HG02938 (cell line): ENCODE data around the gene LMNB1.

Source experiments
- ATAC-seq: cut with Tn5 transposase; IDR thresholded peaks from one replicate; pipeline ENCODE4 v1.9.1; 2021; ENCODE audit warnings: mild to moderate bottlenecking, moderate library complexity; ENCODE audit not compliant: unreplicated experiment

Gene LMNB1

DNA sequence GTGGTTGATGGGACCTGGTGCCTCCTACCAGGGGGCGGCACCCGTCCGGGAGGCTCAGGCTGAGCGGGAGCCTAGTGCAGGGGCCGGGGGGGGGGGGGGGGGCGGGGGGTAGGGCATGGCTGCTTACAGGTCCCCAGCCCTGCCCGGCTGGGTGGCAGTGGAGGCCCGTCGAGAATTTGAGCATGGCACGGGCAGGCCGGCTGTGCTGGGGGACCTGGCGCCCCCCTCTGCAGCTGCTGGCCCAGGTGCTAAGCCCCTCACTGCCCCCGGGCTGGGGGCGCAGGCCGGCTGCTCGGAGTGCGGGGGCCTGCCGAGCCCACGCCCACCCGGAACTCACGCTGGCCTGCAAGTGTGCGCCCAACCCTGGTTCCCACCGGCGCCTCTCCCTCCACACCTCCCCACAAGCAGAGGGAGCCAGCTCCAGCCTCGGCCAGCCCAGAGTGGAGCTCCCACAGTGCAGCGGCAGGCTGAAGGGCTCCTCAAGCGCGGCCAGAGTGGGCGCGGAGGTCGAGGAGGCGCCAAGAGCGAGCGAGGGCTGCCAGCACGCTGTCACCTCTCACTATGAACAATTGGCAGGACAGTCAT, 77.7 kb downstream of the LMNB1 start:
- ATAC-seq, result no peak

DNA sequence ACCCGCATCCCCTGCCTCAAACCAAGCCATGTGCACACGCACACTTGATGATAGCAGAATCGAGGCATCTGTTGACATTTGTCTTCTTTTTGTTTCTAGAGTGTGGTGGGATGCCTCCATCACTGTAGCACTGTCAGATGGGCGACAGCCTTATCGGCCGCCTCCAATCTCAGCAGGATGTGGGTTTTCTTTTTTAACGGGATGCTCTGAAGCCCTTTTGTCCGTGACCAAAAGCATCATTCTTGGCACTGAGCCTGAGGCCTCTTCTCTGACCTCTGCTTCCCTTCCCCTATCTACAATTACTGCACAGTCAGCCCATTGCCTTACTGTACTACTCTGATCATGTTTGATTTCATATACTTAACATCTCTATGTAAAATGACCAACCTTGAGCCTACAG, 78.3 kb downstream of the LMNB1 start:
- ATAC-seq, result no peak

DNA sequence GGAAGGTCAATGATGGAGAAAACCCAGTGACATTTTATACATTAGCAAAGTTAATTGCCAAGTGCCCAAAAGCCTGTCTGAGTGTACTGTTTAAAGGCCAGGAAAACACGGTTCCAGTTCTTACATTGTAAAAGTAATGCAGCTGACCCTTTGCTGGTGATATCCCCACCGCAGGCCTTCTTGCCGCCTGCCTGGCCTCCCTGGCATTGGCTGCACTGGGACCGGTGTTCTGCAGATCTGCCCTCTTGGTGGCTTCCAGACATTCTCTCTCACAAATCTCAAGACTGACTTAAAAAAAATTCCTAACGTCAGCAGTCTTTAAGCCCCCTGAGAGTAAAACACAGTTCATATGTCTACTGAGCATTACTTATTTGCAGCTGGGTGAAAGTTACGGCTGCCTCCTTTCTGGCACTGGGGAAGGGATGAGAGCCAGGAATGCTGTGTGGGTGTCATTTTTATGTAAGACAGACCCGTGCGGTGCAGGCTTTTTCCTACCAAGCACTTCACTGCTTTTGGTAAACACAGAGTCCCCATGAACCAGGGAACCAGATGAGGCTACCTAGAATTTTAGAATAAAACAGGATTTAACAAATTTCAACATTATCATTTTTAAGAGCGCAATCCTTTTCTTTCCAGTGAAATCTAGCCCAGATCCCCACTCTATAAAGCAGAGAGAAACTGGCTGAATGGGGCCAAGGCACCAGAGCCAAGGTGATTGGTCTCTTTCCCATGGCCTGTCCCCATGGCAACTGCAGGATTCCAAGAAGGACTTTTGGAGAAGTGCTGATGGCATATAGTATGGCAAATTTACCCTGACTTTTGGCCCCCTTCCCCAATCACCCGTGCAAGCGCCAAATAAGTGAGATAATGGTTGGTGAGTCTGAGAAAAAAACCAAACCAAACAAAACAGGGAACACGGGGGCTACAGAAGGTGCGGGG, 80.8 kb downstream of the LMNB1 start:
- ATAC-seq, result no peak

DNA sequence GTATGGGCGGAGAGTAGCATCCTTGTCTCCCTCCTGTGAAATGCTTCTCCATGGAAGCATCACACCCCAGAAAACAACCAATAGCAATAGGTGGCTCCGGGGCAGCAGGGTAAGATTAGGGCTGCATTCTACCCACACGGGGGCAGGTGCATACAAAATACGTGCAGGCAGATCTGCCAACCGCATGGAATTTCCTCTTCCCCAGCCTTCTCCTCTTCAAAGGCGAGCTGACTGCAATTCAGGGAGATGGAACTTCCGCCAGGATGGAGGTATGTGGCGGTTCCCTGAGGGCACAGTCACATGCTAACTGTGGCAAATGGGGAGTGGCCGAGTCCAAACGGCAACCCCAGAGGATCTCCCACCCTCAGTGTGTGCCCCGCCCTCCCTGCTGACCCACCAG, 81.5 kb downstream of the LMNB1 start:
- ATAC-seq, result no peak

DNA sequence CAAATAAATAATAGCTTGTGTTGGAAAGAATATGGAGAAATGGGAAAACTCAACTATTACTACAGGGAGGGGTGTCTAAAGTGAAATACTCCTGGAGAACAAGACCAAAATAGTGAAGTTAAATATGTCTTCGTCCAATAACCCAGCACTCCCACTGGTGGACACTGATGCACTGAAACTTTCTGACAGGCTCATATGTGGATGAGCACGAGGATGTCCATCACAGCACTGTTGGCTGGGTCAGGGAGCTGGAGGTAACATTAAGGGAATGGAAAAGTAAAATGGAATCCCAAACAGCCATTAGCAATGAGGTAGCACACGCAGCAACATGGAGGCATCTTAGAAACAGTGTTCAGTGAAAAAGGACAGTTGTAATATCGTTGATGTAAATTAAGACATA, 86.5 kb downstream of the LMNB1 start:
- ATAC-seq, result no peak

DNA sequence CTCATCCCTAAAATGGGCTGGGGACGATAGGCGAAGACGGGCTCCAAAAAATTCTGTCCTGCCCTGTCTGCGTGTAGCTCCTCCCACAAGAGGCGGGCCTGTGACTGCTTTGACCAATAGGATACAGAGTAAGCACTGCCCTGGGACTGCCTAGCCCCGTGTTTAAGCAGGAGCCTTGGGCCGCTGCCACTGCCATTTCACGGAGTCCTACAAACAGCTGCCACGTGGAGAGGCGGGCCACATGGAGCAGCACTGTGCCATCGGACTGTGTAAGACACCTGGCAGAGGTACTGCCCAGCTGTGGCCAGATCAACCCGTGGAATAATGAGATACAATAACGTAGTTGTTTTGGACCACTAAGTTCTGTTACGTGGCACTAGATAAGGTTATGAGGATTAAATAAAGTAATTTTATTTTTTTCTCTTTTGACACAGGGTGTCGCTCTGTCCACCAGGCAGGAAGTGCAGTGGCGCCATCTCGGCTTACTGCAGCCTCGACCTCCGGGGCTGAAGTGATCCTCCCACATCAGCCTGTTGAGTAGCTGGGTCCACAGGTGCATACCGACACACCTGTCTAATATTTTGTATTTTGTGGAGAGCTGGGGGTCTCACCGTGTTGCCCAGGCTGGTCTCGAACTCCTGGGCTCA, 87.2 kb downstream of the LMNB1 start:
- no peak for ATAC-seq

DNA sequence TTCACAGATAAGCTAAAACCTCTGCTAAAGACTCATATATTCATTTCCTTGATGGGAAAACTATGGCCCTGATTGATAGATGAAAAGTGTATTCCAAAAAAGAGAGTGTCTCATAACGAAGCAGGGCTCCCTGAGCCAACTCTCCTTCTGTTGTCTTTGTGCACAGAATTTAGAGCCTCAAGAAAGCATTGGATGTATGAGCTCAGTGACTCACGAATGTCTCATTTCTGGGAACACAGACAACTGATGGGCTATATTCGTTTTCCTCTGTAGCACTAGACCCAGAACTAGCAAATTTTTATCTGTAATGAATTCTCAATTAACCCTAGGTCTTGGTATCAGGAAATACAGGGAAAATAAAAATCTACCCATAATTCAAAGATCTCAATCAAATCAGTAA, 88.4 kb downstream of the LMNB1 start:
- ATAC-seq, result no peak

DNA sequence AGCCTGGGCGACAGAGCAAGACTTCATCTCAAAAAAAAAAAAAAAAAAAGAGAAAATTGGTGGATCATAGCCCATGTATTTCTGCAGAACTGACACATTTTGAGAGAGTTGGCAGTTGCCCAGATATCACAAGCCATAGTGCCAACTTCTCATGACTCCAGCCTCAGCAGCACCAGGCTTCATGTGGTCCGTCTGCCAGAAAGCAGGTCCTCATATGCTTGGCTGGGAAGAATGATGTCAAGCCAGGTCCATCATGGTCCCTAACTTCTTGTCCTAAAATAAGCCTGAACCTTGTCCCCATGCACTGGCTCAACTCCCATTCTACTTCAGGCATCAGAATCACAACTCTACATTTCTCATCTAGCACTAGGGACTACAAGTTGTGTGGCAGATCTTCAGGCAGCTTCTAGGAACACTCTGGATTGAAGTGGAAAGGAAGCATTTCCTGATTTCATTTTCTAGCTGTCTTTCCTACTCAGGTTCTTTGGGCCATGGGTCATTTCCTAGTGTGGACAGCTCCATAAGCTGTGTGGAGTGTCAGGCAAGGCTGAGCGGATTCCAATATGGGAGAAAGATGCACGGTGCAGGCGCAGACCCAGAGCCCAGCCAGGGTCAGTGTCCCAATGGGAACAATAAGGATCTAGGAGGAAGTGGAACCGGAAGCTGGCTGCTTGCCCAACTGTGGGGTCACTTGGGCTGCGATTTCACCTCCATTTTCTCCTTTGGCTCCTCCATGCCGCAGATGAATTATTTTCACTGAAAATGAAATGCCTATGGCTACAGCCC, 90.1 kb downstream of the LMNB1 start:
- no peak for ATAC-seq

DNA sequence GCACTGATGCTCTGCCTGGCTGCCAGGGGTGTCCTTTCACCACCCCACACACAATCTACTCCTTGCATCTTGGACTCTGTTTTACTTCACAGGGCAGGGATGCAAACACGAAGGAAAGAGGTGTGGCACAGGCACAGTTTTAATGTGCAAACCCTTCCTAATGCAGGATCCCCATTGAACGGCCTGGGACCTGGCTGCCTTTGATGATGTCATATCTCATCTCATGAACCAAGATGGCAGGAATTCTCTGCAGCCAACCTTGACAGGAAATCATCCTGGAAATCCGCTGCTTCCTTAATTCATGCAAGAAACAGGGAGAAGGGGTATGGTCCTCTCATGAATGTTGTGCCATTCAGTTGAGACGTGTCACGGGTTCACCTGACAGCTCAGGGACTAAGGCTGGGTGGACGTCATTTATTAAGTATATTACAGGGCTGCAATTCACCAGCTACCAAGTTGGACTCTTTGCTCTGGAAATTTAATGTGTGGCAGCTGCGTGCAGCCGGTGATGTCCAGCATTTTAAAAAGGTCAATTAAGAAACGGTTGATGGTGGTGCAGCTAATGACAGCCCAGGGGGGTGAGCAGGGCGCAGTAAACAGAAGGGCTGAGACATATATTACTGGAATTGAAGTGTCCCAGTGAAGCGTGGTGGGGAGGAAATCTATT, 91.5 kb downstream of the LMNB1 start:
- peak; percentile 9 for ATAC-seq

DNA sequence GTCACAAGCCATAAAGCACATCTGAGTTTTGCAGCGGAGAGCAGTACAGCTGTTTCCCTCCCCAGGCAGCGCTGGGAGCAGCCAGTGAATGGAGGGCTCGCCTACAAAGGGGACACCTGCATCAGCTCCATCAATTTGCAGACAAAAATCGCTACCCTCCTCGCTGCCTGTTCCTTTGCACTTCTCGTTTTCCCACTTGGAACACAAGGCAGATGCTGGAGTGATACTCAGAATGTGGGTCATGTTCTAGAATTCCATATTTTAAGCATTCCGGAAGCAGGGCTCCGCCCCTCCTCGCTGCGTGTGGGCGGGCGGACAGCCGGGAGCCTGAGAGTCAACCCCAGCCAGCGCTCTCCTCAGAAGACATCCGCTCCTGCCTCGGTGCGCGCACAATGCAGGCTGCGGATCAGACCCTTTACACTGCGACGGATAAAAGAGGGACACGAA, 92.1 kb downstream of the LMNB1 start:
- ATAC-seq, result peak; percentile 78

DNA sequence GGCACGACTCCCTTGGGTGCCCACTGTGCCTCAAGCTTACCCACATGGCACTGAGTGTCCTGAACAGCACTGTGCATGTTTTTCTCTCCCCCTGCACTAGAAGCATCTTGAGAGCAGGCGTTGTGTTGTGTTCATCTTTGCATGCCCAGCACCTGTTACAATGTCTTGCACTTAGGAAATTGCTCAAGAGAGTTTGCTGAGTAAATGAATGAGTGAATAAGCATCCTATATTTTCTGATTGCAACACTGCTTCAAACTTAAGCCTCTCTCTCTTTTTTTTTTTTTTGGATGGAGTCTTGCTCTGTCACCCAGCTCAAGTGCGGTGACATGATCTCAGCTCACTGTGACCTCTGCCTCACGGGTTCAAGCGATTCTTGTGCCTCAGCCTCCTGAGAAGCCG, 94.5 kb downstream of the LMNB1 start:
- no peak for ATAC-seq

DNA sequence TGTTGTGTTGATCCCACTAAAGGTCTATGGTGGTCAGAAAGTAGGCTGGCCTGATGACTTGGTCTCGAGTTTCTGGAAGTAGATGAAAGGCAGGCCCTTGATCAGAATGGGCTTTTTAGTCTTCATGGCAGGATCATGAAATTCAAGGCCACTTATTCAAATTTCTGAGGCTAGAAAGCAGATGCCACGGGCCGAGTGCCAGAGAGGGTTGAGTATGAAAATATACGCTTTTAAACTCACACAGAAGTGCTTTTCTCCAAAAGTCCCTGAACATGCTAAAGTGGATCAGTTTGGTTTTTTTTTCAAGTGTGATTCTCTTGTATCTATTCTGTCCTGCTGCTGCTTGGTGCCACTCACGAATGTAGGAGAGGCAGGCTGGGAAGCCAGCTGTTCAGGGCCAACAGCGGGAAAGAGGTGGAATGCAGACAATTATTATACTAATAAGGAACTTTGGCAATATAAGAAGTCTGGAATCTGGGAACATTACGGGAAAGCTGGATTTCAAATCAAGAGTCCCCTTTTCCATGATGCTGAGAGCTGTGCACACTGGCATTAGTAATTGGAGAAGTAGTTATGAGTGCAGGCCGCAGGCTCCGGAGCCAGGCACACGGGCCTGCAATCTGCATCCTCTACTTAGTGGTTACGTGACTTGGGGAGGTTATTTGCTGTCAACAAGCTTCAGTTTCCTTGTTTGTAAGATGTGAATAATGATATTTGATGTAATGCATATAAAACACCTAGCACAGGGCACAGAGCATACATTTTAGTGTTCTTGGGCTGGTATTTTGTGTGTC, 95.8 kb downstream of the LMNB1 start:
- no peak for ATAC-seq

DNA sequence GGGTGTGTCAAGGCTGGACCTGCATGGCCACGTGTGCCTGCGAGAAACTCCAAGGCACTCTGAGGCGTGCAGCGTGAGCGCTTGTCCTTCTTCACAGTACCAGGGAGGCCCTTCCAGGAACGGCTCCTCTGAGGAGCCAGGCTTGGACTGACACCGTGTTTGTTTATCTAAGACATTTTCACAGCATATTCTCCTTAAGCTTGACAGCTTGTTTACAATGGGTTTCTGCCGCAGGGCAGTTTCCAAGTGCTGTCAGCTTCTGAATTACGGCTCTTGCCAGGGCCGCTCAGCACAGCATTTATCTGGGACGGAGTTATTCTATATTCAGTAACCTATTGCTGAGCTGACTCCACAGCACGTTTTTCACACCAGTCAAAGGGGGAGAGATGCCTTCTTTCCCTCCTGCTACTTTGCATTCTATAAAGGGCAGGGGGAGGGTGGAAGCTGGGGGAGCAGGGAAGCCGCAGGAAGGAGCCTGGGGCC, 98.4 kb downstream of the LMNB1 start:
- ATAC-seq, result no peak

DNA sequence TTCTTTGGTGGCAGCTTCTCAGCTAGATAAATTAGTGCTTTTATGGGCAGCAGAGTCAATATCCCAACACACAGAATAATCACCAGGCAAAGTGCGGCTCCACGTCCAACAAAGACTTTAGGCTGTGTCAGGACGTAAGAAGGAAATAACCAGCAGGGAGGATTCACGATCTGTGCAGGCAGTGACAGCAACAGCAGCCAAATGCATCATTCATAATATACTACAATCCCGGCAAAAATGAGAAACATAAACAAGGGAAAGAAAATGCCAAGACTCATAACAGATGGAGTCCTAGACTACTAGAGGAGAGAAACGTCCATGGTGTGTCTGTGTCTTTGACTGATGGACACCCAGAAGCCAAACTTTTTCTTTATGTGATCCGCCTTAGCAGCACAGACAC, 100.7 kb downstream of the LMNB1 start:
- ATAC-seq, result no peak

DNA sequence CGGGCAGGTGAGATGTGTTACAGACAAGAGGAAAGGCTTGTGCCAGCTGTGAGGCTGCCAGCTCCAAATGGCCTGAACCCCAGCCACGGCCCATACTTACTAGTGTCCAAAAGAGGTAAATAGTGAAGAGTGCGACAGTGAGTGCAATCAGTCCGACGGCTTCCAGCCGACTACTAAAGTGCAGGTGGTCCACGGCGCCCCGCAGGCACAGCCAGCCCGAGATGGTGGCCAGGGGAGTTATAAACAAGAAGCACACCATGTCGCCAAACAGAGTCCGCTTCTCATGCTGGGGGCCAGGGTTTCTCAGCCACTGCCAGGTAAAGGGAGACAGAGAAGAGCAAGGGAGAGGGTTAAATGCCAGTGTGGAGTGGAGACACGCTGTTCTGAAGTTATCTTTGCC, 101.1 kb downstream of the LMNB1 start:
- ATAC-seq, result no peak

DNA sequence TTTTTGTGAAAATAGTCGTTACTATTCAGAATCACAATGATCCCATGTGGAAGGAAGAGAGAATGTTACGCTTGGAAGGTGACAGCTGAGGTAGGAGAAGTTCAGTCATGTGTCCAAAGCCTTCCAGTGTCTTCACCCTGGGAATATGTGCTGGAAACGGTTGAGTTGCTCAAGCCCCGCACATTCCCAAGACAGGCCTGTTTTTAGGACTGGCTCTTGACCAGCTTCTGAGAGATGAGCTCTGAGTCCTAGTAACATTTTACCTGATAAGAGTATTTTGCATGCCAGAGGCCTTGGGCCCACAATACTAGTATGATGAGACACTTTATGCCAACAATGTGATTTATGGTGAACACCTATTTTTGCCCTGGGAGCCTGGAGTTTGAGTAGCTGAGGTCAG, 101.7 kb downstream of the LMNB1 start:
- ATAC-seq, result no peak

DNA sequence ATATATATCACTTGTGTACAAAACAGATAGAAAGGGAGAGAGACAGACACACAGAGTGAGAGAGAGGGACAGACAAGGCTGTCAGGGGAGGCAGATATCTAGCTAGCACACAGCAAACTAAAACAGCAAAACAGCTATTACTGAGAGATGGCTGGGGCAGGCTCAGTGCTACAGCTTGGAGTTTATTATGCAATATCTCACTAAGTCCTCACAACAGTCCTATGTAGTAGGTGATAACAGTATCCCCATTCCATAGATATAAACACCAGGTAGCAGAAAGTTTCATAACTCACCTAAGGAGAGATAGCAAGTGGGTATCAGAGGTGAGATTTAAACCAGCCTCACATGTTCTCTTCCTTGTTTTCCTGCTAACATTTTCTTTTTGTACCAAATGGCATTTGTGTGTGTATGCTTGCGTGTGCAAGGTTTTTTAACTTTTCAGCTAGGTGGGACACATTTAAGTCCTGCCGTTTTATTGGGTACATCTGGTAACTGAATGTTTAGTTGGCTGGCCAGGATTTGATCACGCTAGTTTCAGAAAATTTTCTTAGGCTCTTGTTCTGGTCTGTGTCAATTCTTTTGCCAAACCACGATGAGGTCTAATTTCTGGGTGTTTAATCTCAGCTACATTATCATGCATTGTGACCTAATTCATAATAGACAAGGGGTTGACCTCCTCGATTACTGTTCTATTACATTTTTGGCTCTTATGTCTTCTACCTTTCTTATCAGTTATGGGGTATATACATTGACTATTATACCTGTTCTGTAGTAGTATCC, 105.1 kb downstream of the LMNB1 start:
- no peak for ATAC-seq

DNA sequence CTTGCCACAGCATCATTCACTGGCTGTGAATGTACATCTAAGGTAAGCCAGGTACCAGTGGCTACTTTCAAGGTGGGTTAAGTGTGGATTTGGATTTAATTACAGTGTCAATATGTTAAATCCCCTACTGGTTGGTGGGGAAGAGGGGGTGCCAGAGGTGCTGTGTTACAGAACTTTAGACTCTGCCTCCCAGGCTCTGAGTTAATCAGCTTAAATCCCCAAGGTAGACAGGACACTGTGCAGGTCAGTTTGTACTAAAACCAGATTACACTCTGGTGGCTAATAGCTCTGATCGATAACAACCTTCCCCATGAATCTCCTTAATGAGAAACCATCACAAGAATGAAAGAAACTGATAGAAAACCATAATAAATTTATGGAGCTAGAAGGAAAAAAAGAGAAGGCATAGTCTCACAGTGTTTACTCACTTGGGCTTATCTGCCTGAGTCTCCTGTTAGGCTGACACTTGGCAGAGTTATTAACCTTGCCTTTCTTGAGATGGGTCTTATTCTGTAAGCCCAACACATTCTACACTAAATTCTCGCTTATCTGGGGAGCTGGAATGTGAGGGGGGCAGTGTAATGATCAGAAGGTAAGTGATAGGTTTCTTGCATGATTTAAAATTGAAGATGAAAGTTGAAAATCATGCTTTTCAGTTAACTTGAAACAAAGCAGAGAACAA, 106.8 kb downstream of the LMNB1 start:
- no peak for ATAC-seq
